PC-9 (cell line): Measurements from ENCODE around the gene KIF27. TPM values are rescaled to one million over a fixed set of nuclear protein-coding genes. Genes with fewer than 3 reads are reported as not detected.
A peak's percentile ranks its signal among the peaks of the same experiment; 100 is the strongest.

ENCODE experiments used
- BruUV-seq: library from RNA; stranded (reverse); fragments of 400-500 nt; replicated peaks from 2 replicates; lab custom pipeline; 2021; lab: Mats Ljungman, UMichigan
- CTCF ChIA-PET: fragments of 300-600 bp; sonication (Branson Sonifier 250); formaldehyde crosslinking; loops from one replicate; lab custom pipeline; 2022; ENCODE audit warnings: antibody characterized with exemption; lab: Charles Lee
- POLR2A ChIA-PET: fragments of 300-600 bp; sonication (Branson Sonifier 250); formaldehyde crosslinking; loops from one replicate; lab custom pipeline; 2022; ENCODE audit warnings: antibody characterized with exemption; ENCODE audit not compliant: unreplicated experiment; lab: Charles Lee
- DNase-seq, 2 experiments: peaks; one replicate each; pipeline versions ENCODE4 v3.0.0 to v3.0.0-alpha.2; 2015 to 2022; ENCODE audit warnings: mixed read lengths in 1 of 2
- H2AFZ ChIP-seq: fragments of 200-600 bp; sonication (generic); 2 replicates; pipeline ENCODE4 v1.8.1; 2017; ENCODE audit warnings: antibody characterized with exemption
- H3F3A ChIP-seq: fragments of 200-600 bp; sonication (generic); 2 replicates; pipeline ENCODE4 v1.8.1; 2017; ENCODE audit warnings: antibody characterized with exemption, mild to moderate bottlenecking, low read depth; ENCODE audit not compliant: insufficient read depth
- H3K27ac ChIP-seq: fragments of 200-600 bp; sonication (generic); 2 replicates; pipeline ENCODE4 v1.6.1; 2016; ENCODE audit warnings: mixed run types
- H3K27me3 ChIP-seq: fragments of 200-600 bp; sonication (generic); 2 replicates; pipeline ENCODE4 v1.6.1; 2016; ENCODE audit warnings: low read depth, mixed run types; ENCODE audit not compliant: insufficient read depth
- H3K36me3 ChIP-seq: fragments of 200-600 bp; sonication (generic); 2 replicates; pipeline ENCODE4 v1.6.1; 2016; ENCODE audit warnings: low read depth, mixed run types
- H3K4me1 ChIP-seq: fragments of 200-600 bp; sonication (generic); replicated peaks from 2 replicates; pipeline ENCODE4 v1.6.1; 2016; ENCODE audit warnings: mixed run types; ENCODE audit not compliant: insufficient read depth
- H3K4me2 ChIP-seq: fragments of 200-600 bp; sonication (generic); 2 replicates; pipeline ENCODE4 v1.6.1; 2017; ENCODE audit warnings: mixed run types
- H3K4me3 ChIP-seq: fragments of 200-600 bp; sonication (generic); 2 replicates; pipeline ENCODE4 v1.6.1; 2016; ENCODE audit warnings: mixed run types
- H3K79me2 ChIP-seq: fragments of 200-600 bp; sonication (generic); 2 replicates; pipeline ENCODE4 v1.6.1; 2017; ENCODE audit warnings: low read depth, mixed run types
- H3K9me2 ChIP-seq: fragments of 200-600 bp; sonication (generic); 2 replicates; pipeline ENCODE4 v1.8.1; 2017; ENCODE audit warnings: mild to moderate bottlenecking; ENCODE audit not compliant: insufficient read depth
- H3K9me3 ChIP-seq: fragments of 200-600 bp; sonication (generic); 2 replicates; pipeline ENCODE4 v1.8.1; 2016; ENCODE audit warnings: low read depth; ENCODE audit not compliant: insufficient read depth
- H4K20me1 ChIP-seq: fragments of 200-600 bp; sonication (generic); 2 replicates; pipeline ENCODE4 v1.8.1; 2017; ENCODE audit not compliant: insufficient read depth
- CTCF ChIP-seq: fragments of 200-600 bp; sonication (generic); conservative IDR thresholded peaks from 2 replicates; pipeline ENCODE4 v1.6.1; 2017; ENCODE audit warnings: mixed run types, antibody characterized with exemption, mild to moderate bottlenecking, moderate library complexity
- EZH2 ChIP-seq: fragments of 200-600 bp; sonication (generic); IDR thresholded peaks from 2 replicates; pipeline ENCODE4 v1.8.0; 2017; ENCODE audit warnings: antibody characterized with exemption, low read depth
- intact Hi-C: fragments of 100-400 bp; cut with micrococcal nuclease; formaldehyde crosslinking; loops from one replicate; pipeline ENCODE4 v1.10.0; 2022; ENCODE audit not compliant: unreplicated experiment
- total RNA-seq: library from RNA; stranded (reverse); gene quantifications from 2 replicates; pipeline ENCODE4 v1.2.3, GENCODE V29; 2021

KIF27 gene
- total RNA-seq, 1 experiment from 2014 or later, result 13.3 TPM

DNA sequence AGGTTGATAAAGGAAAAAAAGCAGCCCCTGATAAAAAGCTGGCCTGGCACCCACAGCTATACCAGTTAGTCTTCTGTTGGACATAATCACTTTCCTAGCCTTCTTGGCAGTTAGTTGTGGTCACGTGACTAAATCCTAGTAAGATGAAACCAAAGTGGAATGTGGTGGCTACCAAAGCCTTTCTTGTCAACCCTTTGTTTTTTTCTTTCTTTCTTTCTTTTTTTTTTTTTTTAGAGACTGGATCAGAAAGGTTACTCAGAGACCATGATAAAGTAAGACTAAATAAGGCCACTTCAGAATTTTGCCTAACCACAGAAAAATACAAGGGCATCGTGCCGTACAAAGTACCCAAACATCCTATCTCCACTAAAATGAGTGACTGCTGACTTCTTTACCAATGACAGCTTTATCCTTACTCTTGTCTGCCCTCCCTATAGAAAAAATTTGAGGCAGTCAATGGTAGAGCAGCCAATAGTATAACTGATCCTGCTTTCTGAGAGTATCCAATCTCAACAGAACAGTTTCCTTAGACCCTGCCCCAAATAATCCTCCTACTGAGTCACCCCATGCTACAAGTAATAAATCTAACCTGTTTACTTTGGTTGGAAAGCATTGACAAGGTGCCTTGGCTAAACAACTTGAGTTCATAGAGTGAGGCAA lies 14.2 kb upstream of the KIF27 start:
- CTCF ChIA-PET, result interaction anchor here (0.5 to 0.7 kb wide), 3 partner anchors 9 to 382 kb away, joined by 5 to 7 read pairs (median 5); no protein-coding TSS in a partner anchor
- H3K27me3 ChIP-seq, result no peaks in the 10 kb centered on the region
- peak overlapping the region; percentile 45 for H3K4me2 ChIP-seq
- H4K20me1 ChIP-seq, result no peaks in the 10 kb centered on the region
- peak; percentile 50 to 76 for DNase-seq
- H3K27ac ChIP-seq, result 0 out of 2 replicates have a peak overlapping the region, but pooled peaks have one; percentile 15
- H3K9me3 ChIP-seq, result no peaks in the 10 kb centered on the region
- H3K9me2 ChIP-seq, result no peaks in the 10 kb centered on the region
- H3F3A ChIP-seq, result peaks cover 14% of the 10 kb centered on the region; the same call in 1 of the 2 replicates
- peaks cover 23% of the 10 kb centered on the region for H3K4me1 ChIP-seq
- no TSS peak for BruUV-seq
- intact Hi-C loops, result loop anchor here (1.0 to 2.0 kb wide), 2 partner anchors 45 to 247 kb away; partner anchors contain the start of genes HNRNPK and RMI1
- no peak overlapping the region for H2AFZ ChIP-seq
- POLR2A ChIA-PET, result interaction anchor here (0.5 to 1.1 kb wide), 3 partner anchors 14 to 45 kb away, joined by 4 to 5 read pairs (median 4); partner anchors contain the start of genes KIF27 and RMI1
- H3K36me3 ChIP-seq, result no peaks in the 10 kb centered on the region
- no peak overlapping the region for H3K4me3 ChIP-seq
- H3K79me2 ChIP-seq, result no peaks in the 10 kb centered on the region
- TF ChIP-seq EZH2 (no peak), CTCF (no peak)

- Histone ChIP-seq H3K9me2 (no peaks in the 10 kb centered on the region), H3K36me3 (no peaks in the 10 kb centered on the region), H3K9me3 (no peaks in the 10 kb centered on the region), H3K4me2 (peak overlapping the region; percentile 45), H3K79me2 (no peaks in the 10 kb centered on the region), H3K4me3 (no peak overlapping the region), H2AFZ (no peak overlapping the region), H3K4me1 (peaks cover 23% of the 10 kb centered on the region), H3K27ac (peak overlapping the region; percentile 15; the same call in 1 of the 2 replicates), H4K20me1 (no peaks in the 10 kb centered on the region), H3K27me3 (no peaks in the 10 kb centered on the region), H3F3A (peaks cover 14% of the 10 kb centered on the region; the same call in 1 of the 2 replicates)
- TF ChIP-seq CTCF (no peak), EZH2 (no peak)
- ChIA-PET CTCF (interaction anchor here (0.5 to 0.7 kb wide), 3 partner anchors 9 to 383 kb away, joined by 5 to 7 read pairs (median 5); no protein-coding TSS in a partner anchor), POLR2A (interaction anchor here (0.5 to 1.1 kb wide), 3 partner anchors 13 to 46 kb away, joined by 4 to 5 read pairs (median 4); partner anchors contain the start of genes KIF27 and RMI1)
- intact Hi-C loops, result loop anchor here (1.0 to 2.0 kb wide), 3 partner anchors 13 to 248 kb away; partner anchors contain the start of genes HNRNPK, KIF27 and RMI1
- DNase-seq, result peak; percentile 19 to 90
- no TSS peak for BruUV-seq
These were observed 13.5 kb upstream of the KIF27 start for GRCh38 chr9:83934569-83935275.

DNA sequence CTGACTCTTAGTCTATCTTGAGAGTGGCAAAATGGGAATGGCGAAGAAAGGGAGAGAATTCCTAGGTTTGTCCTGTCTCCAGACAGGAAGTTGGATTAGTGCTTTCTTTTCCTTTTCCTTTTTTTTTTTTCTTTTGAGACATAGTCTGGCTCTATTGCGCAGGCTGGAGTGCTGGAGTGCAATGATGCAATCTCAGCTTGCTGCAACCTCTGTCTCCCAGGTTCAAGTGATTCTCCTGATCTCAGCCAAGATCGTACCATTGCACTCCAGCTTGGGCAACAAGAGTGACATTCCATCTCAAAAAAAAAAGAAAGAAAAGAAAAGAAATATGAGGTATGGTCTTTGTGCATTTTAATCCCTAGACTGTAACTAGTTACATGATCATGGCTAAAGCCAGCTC lies 12.6 kb upstream of the KIF27 start:
- H3K79me2 ChIP-seq, result no peaks in the 10 kb centered on the region
- peaks cover 14% of the 10 kb centered on the region; the same call in 1 of the 2 replicates for H3F3A ChIP-seq
- BruUV-seq, result no TSS peak
- no peak overlapping the region for H3K4me3 ChIP-seq
- DNase-seq, result no peak
- no peaks in the 10 kb centered on the region for H4K20me1 ChIP-seq
- TF ChIP-seq EZH2 (no peak), CTCF (no peak)
- no peaks in the 10 kb centered on the region for H3K27me3 ChIP-seq
- H3K4me1 ChIP-seq, result peaks cover 23% of the 10 kb centered on the region
- H3K4me2 ChIP-seq, result no peak overlapping the region
- no peak overlapping the region for H2AFZ ChIP-seq
- ChIA-PET POLR2A (no interaction called here), CTCF (no interaction called here)
- H3K9me3 ChIP-seq, result no peaks in the 10 kb centered on the region
- no peaks in the 10 kb centered on the region for H3K36me3 ChIP-seq
- intact Hi-C loops, result loop anchor here (1.0 to 2.0 kb wide), 2 partner anchors 12 to 47 kb away; partner anchors contain the start of genes HNRNPK, KIF27 and RMI1
- H3K27ac ChIP-seq, result no peak overlapping the region
- no peaks in the 10 kb centered on the region for H3K9me2 ChIP-seq
